H1 (cell line): ENCODE data around the gene SCG5. TPM values are rescaled to one million over a fixed set of nuclear protein-coding genes. Genes with fewer than 3 reads are reported as not detected.

Experiments used
- CBX8 ChIP-seq: fragments of 300-800, 300-1000 bp; sonication (generic); IDR thresholded peaks from 2 replicates; pipeline ENCODE4 v1.7.1; 2016; ENCODE audit warnings: low read depth, low read length, borderline replicate concordance
- CHD1 ChIP-seq: IDR thresholded peaks from 2 replicates; pipeline ENCODE4 v1.6.1; 2012; ENCODE audit warnings: low read depth, low read length, improper control_type of control experiment
- E2F6 ChIP-seq: IDR thresholded peaks from 2 replicates; pipeline ENCODE4 v1.6.1; 2012; ENCODE audit warnings: inconsistent platforms
- FOSL1 ChIP-seq: IDR thresholded peaks from 2 replicates; pipeline ENCODE4 v1.6.1; 2011; ENCODE audit warnings: mild to moderate bottlenecking, low read depth, low read length, moderate library complexity; ENCODE audit not compliant: insufficient read depth
- GABPA ChIP-seq: IDR thresholded peaks from 2 replicates; pipeline ENCODE4 v1.6.1; 2011; ENCODE audit warnings: mild to moderate bottlenecking, low read length, moderate library complexity, borderline replicate concordance; ENCODE audit not compliant: insufficient read depth
- RXRA ChIP-seq: IDR thresholded peaks from 2 replicates; pipeline ENCODE4 v1.6.1; 2011; ENCODE audit warnings: low read depth, mild to moderate bottlenecking, low read length, moderate library complexity; ENCODE audit not compliant: insufficient read depth
- SAP30 ChIP-seq: fragments of 300-600 bp; sonication (generic); IDR thresholded peaks from 2 replicates; pipeline ENCODE4 v1.7.1; 2012; ENCODE audit warnings: low read length, moderate library complexity, mild to moderate bottlenecking, inconsistent platforms; ENCODE audit not compliant: insufficient read depth, insufficient replicate concordance
- SIRT6 ChIP-seq: IDR thresholded peaks from one replicate; pipeline ENCODE4 v1.7.1; 2012; ENCODE audit warnings: low read length, inconsistent platforms
- SIX5 ChIP-seq: IDR thresholded peaks from 2 replicates; pipeline ENCODE4 v1.6.1; 2011; ENCODE audit warnings: mild to moderate bottlenecking, low read depth, low read length
- TAF1 ChIP-seq: IDR thresholded peaks from 2 replicates; pipeline ENCODE4 v1.6.1; 2011; ENCODE audit warnings: mild to moderate bottlenecking, low read depth, low read length
- TBP ChIP-seq: IDR thresholded peaks from 2 replicates; pipeline ENCODE4 v1.6.1; 2011; ENCODE audit warnings: low read depth, low read length, improper control_type of control experiment
- polyA plus RNA-seq, 7 experiments: library from polyadenylated mRNA; depleted of rRNA in 3 of 7; stranded (reverse) in 5 of 7; unstranded in 2 of 7; fragments of >200 nt in 5 of 7; fragments of 200-250 nt in 2 of 7; gene quantifications; 1 replicate in 5 of 7; 2 replicates in 1 of 7; 4 replicates in 1 of 7; pipeline versions ENCODE4 v1.2.1 to v1.2.3, GENCODE V29; 2011 to 2013; ENCODE audit warnings: missing spikeins in 2 of 7, mixed read lengths in 2 of 7
- total RNA-seq: library from RNA; stranded (reverse); fragmentation: NEBNext Ultra II Directional; extraction: Animal tissue kit (Norgen Biotek cat#: 25700); gene quantifications from 2 replicates; pipeline ENCODE4 v1.2.1, GENCODE V29; 2021
- TF ChIP-seq, protein P1 (sequence below): fragments of 300-600 bp; sonication (generic); IDR thresholded peaks from 2 replicates; pipeline ENCODE4 v1.7.1; 2012; ENCODE audit warnings: low read length, moderate library complexity, mild to moderate bottlenecking, inconsistent platforms; ENCODE audit not compliant: insufficient replicate concordance

SCG5 gene
- total and polyA plus RNA-seq, 2 of the 8 experiments (the other 6 are each of a cell fraction or from before 2014, with no cell fraction given), result 18.7 to 19.9 TPM

GRCh38 chr15:32706704-32707103, 65.2 kb downstream of the SCG5 start (continued):
- TF ChIP-seq, protein P1, sequence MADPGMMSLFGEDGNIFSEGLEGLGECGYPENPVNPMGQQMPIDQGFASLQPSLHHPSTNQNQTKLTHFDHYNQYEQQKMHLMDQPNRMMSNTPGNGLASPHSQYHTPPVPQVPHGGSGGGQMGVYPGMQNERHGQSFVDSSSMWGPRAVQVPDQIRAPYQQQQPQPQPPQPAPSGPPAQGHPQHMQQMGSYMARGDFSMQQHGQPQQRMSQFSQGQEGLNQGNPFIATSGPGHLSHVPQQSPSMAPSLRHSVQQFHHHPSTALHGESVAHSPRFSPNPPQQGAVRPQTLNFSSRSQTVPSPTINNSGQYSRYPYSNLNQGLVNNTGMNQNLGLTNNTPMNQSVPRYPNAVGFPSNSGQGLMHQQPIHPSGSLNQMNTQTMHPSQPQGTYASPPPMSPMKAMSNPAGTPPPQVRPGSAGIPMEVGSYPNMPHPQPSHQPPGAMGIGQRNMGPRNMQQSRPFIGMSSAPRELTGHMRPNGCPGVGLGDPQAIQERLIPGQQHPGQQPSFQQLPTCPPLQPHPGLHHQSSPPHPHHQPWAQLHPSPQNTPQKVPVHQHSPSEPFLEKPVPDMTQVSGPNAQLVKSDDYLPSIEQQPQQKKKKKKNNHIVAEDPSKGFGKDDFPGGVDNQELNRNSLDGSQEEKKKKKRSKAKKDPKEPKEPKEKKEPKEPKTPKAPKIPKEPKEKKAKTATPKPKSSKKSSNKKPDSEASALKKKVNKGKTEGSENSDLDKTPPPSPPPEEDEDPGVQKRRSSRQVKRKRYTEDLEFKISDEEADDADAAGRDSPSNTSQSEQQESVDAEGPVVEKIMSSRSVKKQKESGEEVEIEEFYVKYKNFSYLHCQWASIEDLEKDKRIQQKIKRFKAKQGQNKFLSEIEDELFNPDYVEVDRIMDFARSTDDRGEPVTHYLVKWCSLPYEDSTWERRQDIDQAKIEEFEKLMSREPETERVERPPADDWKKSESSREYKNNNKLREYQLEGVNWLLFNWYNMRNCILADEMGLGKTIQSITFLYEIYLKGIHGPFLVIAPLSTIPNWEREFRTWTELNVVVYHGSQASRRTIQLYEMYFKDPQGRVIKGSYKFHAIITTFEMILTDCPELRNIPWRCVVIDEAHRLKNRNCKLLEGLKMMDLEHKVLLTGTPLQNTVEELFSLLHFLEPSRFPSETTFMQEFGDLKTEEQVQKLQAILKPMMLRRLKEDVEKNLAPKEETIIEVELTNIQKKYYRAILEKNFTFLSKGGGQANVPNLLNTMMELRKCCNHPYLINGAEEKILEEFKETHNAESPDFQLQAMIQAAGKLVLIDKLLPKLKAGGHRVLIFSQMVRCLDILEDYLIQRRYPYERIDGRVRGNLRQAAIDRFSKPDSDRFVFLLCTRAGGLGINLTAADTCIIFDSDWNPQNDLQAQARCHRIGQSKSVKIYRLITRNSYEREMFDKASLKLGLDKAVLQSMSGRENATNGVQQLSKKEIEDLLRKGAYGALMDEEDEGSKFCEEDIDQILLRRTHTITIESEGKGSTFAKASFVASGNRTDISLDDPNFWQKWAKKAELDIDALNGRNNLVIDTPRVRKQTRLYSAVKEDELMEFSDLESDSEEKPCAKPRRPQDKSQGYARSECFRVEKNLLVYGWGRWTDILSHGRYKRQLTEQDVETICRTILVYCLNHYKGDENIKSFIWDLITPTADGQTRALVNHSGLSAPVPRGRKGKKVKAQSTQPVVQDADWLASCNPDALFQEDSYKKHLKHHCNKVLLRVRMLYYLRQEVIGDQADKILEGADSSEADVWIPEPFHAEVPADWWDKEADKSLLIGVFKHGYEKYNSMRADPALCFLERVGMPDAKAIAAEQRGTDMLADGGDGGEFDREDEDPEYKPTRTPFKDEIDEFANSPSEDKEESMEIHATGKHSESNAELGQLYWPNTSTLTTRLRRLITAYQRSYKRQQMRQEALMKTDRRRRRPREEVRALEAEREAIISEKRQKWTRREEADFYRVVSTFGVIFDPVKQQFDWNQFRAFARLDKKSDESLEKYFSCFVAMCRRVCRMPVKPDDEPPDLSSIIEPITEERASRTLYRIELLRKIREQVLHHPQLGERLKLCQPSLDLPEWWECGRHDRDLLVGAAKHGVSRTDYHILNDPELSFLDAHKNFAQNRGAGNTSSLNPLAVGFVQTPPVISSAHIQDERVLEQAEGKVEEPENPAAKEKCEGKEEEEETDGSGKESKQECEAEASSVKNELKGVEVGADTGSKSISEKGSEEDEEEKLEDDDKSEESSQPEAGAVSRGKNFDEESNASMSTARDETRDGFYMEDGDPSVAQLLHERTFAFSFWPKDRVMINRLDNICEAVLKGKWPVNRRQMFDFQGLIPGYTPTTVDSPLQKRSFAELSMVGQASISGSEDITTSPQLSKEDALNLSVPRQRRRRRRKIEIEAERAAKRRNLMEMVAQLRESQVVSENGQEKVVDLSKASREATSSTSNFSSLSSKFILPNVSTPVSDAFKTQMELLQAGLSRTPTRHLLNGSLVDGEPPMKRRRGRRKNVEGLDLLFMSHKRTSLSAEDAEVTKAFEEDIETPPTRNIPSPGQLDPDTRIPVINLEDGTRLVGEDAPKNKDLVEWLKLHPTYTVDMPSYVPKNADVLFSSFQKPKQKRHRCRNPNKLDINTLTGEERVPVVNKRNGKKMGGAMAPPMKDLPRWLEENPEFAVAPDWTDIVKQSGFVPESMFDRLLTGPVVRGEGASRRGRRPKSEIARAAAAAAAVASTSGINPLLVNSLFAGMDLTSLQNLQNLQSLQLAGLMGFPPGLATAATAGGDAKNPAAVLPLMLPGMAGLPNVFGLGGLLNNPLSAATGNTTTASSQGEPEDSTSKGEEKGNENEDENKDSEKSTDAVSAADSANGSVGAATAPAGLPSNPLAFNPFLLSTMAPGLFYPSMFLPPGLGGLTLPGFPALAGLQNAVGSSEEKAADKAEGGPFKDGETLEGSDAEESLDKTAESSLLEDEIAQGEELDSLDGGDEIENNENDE, result no peak
- TF ChIP-seq RXRA (no peak), SAP30 (no peak), SIRT6 (no peak), GABPA (no peak), SIX5 (no peak), FOSL1 (no peak), E2F6 (no peak), CBX8 (no peak), TBP (no peak), CHD1 (no peak), TAF1 (no peak)
